OCI-LY1 (cell line): ENCODE data around the gene MRC2.

Experiments
- H2AFZ ChIP-seq: fragments of 200-600 bp; sonication (generic), shearing (Covaris generic); 2 replicates; pipeline ENCODE4 v1.6.0; 2014; ENCODE audit warnings: antibody characterized with exemption, mild to moderate bottlenecking, low read length
- H3F3A ChIP-seq: fragments of 200-600 bp; sonication (generic), shearing (Covaris generic); 2 replicates; pipeline ENCODE4 v1.6.0; 2014; ENCODE audit warnings: mild to moderate bottlenecking, antibody characterized with exemption, low read length, moderate library complexity; ENCODE audit not compliant: insufficient read depth
- H3K27ac ChIP-seq: fragments of 200-600 bp; sonication (generic); 2 replicates; pipeline ENCODE4 v1.5.1; 2014; ENCODE audit warnings: low read length, mixed run types, mild to moderate bottlenecking, low read depth; ENCODE audit not compliant: poor library complexity, severe bottlenecking
- H3K27me3 ChIP-seq: fragments of 200-600 bp; sonication (generic); 2 replicates; pipeline ENCODE4 v1.6.0; 2014; ENCODE audit warnings: antibody characterized with exemption, mild to moderate bottlenecking, low read length, moderate library complexity; ENCODE audit not compliant: insufficient read depth
- H3K36me3 ChIP-seq: fragments of 200-600 bp; sonication (generic); 2 replicates; pipeline ENCODE4 v1.6.1; 2014; ENCODE audit warnings: mild to moderate bottlenecking, antibody characterized with exemption, low read length, moderate library complexity, mixed read lengths; ENCODE audit not compliant: insufficient read depth
- H3K4me1 ChIP-seq: fragments of 200-600 bp; sonication (generic); 2 replicates; pipeline ENCODE4 v1.5.1; 2014; ENCODE audit warnings: mild to moderate bottlenecking, low read length, moderate library complexity; ENCODE audit not compliant: insufficient read depth, severe bottlenecking
- H3K4me2 ChIP-seq: fragments of 200-600 bp; sonication (generic), shearing (Covaris generic); 2 replicates; pipeline ENCODE4 v1.6.1; 2014; ENCODE audit warnings: low read length
- H3K4me3 ChIP-seq: fragments of 200-600 bp; sonication (generic); 2 replicates; pipeline ENCODE4 v1.5.1; 2014; ENCODE audit warnings: low read length, low read depth, mild to moderate bottlenecking, mixed read lengths; ENCODE audit not compliant: poor library complexity, severe bottlenecking
- H3K79me2 ChIP-seq: fragments of 200-600 bp; shearing (Covaris generic); 2 replicates; pipeline ENCODE4 v1.6.1; 2016; ENCODE audit warnings: mixed run types, low read length, mixed read lengths; ENCODE audit not compliant: insufficient read depth
- H3K9ac ChIP-seq: fragments of 200-600 bp; sonication (generic), shearing (Covaris generic); 2 replicates; pipeline ENCODE4 v1.6.1; 2014; ENCODE audit warnings: mild to moderate bottlenecking, low read length, mixed read lengths
- H3K9me2 ChIP-seq: fragments of 200-600 bp; sonication (generic), shearing (Covaris generic); 2 replicates; pipeline ENCODE4 v1.6.1; 2014; ENCODE audit warnings: low read depth, mild to moderate bottlenecking, low read length, mixed read lengths
- H3K9me3 ChIP-seq: fragments of 200-600 bp; shearing (Covaris generic); 2 replicates; pipeline ENCODE4 v1.6.1; 2014; ENCODE audit warnings: low read length, mixed read lengths
- H4K20me1 ChIP-seq: fragments of 200-600 bp; sonication (generic), shearing (Covaris generic); 2 replicates; pipeline ENCODE4 v1.6.0; 2016; ENCODE audit warnings: mild to moderate bottlenecking, low read length; ENCODE audit not compliant: insufficient read depth
- CTCF ChIP-seq: fragments of 200-600 bp; sonication (generic), shearing (Covaris generic); IDR thresholded peaks from 2 replicates; pipeline ENCODE4 v1.5.1; 2017; ENCODE audit warnings: mild to moderate bottlenecking, antibody characterized with exemption, low read length, moderate library complexity, mixed read lengths
- EZH2 ChIP-seq: fragments of 200-600 bp; sonication (generic), shearing (Covaris generic); IDR thresholded peaks from 2 replicates; pipeline ENCODE4 v1.8.0; 2017; ENCODE audit warnings: borderline replicate concordance, mixed run types, mild to moderate bottlenecking, antibody characterized with exemption, low read length, moderate library complexity, mixed read lengths

The MRC2 gene

GRCh38 chr17:62595484-62595883 is 32.0 kb upstream of the MRC2 start:
- TF ChIP-seq EZH2 (no peak), CTCF (no peak)
- no peaks in the 10 kb centered on the region for H3K27me3 ChIP-seq
- H3K79me2 ChIP-seq = no peaks in the 10 kb centered on the region
- no peak overlapping the region for H3K9ac ChIP-seq
- H3K4me3 ChIP-seq = no peak overlapping the region
- peaks cover 88% of the 10 kb centered on the region for H3K36me3 ChIP-seq
- H2AFZ ChIP-seq = no peak overlapping the region
- H3K9me2 ChIP-seq = no peaks in the 10 kb centered on the region
- no peak overlapping the region for H3K4me2 ChIP-seq
- H3K27ac ChIP-seq = no peak overlapping the region
- no peaks in the 10 kb centered on the region for H3K4me1 ChIP-seq
- no peaks in the 10 kb centered on the region for H3F3A ChIP-seq
- no peaks in the 10 kb centered on the region for H4K20me1 ChIP-seq
- peaks cover 6% of the 10 kb centered on the region; the same call in 1 of the 2 replicates for H3K9me3 ChIP-seq

GRCh38 chr17:62596662-62597061 is 30.8 kb upstream of the MRC2 start:
- Histone ChIP-seq H2AFZ (no peak overlapping the region), H3K79me2 (no peaks in the 10 kb centered on the region), H3K27ac (no peak overlapping the region), H3K4me2 (no peak overlapping the region), H3K36me3 (peaks cover 90% of the 10 kb centered on the region), H3K9me3 (peaks cover 6% of the 10 kb centered on the region; the same call in 1 of the 2 replicates), H3K27me3 (no peaks in the 10 kb centered on the region), H3F3A (no peaks in the 10 kb centered on the region), H3K9me2 (no peaks in the 10 kb centered on the region), H3K4me3 (no peak overlapping the region), H3K9ac (no peak overlapping the region), H3K4me1 (no peaks in the 10 kb centered on the region), H4K20me1 (no peaks in the 10 kb centered on the region)
- TF ChIP-seq CTCF = no peak

GRCh38 chr17:62597150-62597549 is 30.3 kb upstream of the MRC2 start:
- Histone ChIP-seq H4K20me1 (no peaks in the 10 kb centered on the region), H3K9me2 (no peaks in the 10 kb centered on the region), H3K27ac (no peak overlapping the region), H3K9me3 (peaks cover 6% of the 10 kb centered on the region; the same call in 1 of the 2 replicates), H3K4me1 (no peaks in the 10 kb centered on the region), H2AFZ (no peak overlapping the region), H3K79me2 (no peaks in the 10 kb centered on the region), H3F3A (no peaks in the 10 kb centered on the region), H3K9ac (no peak overlapping the region), H3K4me3 (no peak overlapping the region), H3K4me2 (no peak overlapping the region), H3K36me3 (peaks cover 90% of the 10 kb centered on the region), H3K27me3 (no peaks in the 10 kb centered on the region)
- TF ChIP-seq EZH2 (no peak), CTCF (no peak)
